SK-N-SH treated with all-trans-retinoic acid at 6 μM for 48 hours (cell line): ENCODE data around the gene PSME3IP1.
"Not testable (repeated sequence)": the region's sequence is repeated elsewhere in the genome, so short reads cannot be mapped to it uniquely, and the experiment has no call there.

Source experiments
- ATAC-seq: fragments of 200-7000 bp; cut with Tn5 transposase; 3 replicates; pipeline ENCODE4 v1.9.1; 2020; ENCODE audit warnings: mild to moderate bottlenecking, moderate library complexity
- ARNTL ChIP-seq: fragments of 450-650 bp; formaldehyde crosslinking; IDR thresholded peaks from 2 replicates; pipeline ENCODE4 v1.5.0; 2020; ENCODE audit warnings: low read depth, mild to moderate bottlenecking, moderate library complexity, borderline replicate concordance
- BACH2 ChIP-seq: fragments of 250-450 bp; sonication (Bioruptor Pico); IDR thresholded peaks from 2 replicates; pipeline ENCODE4 v1.9.0; 2021; ENCODE audit warnings: mild to moderate bottlenecking, borderline replicate concordance
- CSDC2 ChIP-seq: fragments of 250-450 bp; sonication (Bioruptor Pico); IDR thresholded peaks from 2 replicates; pipeline ENCODE4 v1.5.0; 2020; ENCODE audit warnings: mild to moderate bottlenecking, moderate library complexity
- CSRNP3 ChIP-seq: fragments of 250-450 bp; sonication (Bioruptor Pico); IDR thresholded peaks from 2 replicates; pipeline ENCODE4 v1.5.1; 2021; ENCODE audit warnings: mild to moderate bottlenecking, moderate library complexity
- ESRRG ChIP-seq: fragments of 250-450 bp; sonication (Bioruptor Pico); IDR thresholded peaks from 2 replicates; pipeline ENCODE4 v1.6.1; 2021; ENCODE audit warnings: mild to moderate bottlenecking
- GLIS3 ChIP-seq: fragments of 250-450 bp; sonication (Bioruptor Pico); IDR thresholded peaks from 2 replicates; pipeline ENCODE4 v1.5.0; 2020; ENCODE audit warnings: mild to moderate bottlenecking, moderate library complexity
- ISL1 ChIP-seq: fragments of 250-450 bp; sonication (Bioruptor Pico); IDR thresholded peaks from 2 replicates; pipeline ENCODE4 v2.1.2; 2022; ENCODE audit warnings: mild to moderate bottlenecking, moderate library complexity
- SNAI2 ChIP-seq: fragments of 250-450 bp; sonication (Bioruptor Pico); IDR thresholded peaks from 2 replicates; pipeline ENCODE4 v1.5.0; 2020; ENCODE audit warnings: mild to moderate bottlenecking, moderate library complexity
- TCF4 ChIP-seq: fragments of 250-450 bp; sonication (Bioruptor Pico); IDR thresholded peaks from 2 replicates; pipeline ENCODE4 v1.8.0; 2021; ENCODE audit warnings: mild to moderate bottlenecking, moderate library complexity, borderline replicate concordance
- TOX ChIP-seq: fragments of 250-450 bp; sonication (Bioruptor Pico); IDR thresholded peaks from 2 replicates; pipeline ENCODE4 v1.8.0; 2021; ENCODE audit warnings: mild to moderate bottlenecking, moderate library complexity, borderline replicate concordance
- ZFP3 ChIP-seq: fragments of 250-450 bp; sonication (Bioruptor Pico); IDR thresholded peaks from 2 replicates; pipeline ENCODE4 v1.5.0; 2020; ENCODE audit warnings: mild to moderate bottlenecking, moderate library complexity
- ZFP30 ChIP-seq: fragments of 450-650 bp; formaldehyde crosslinking; IDR thresholded peaks from 2 replicates; pipeline ENCODE4 v1.5.0; 2022; ENCODE audit warnings: mild to moderate bottlenecking, moderate library complexity
- ZNF70 ChIP-seq: fragments of 450-650 bp; formaldehyde crosslinking; IDR thresholded peaks from 2 replicates; pipeline ENCODE4 v1.5.0; 2020; ENCODE audit warnings: mild to moderate bottlenecking, moderate library complexity
- ZNF8 ChIP-seq: fragments of 450-650 bp; formaldehyde crosslinking; IDR thresholded peaks from 2 replicates; pipeline ENCODE4 v1.5.0; 2020; ENCODE audit warnings: mild to moderate bottlenecking, moderate library complexity
- TF ChIP-seq, protein P1 (sequence below): fragments of 250-450 bp; sonication (Bioruptor Pico); IDR thresholded peaks from 2 replicates; pipeline ENCODE4 v1.8.0; 2021; ENCODE audit warnings: low read depth, mild to moderate bottlenecking, moderate library complexity, borderline replicate concordance
- TF ChIP-seq, protein P2 (sequence below): fragments of 250-450 bp; sonication (Bioruptor Pico); IDR thresholded peaks from 2 replicates; pipeline ENCODE4 v1.5.0; 2020; ENCODE audit warnings: mild to moderate bottlenecking, moderate library complexity
- TF ChIP-seq, protein P3 (sequence below): fragments of 250-450 bp; sonication (Bioruptor Pico); IDR thresholded peaks from 2 replicates; pipeline ENCODE4 v1.8.0; 2020; ENCODE audit warnings: mild to moderate bottlenecking, moderate library complexity, borderline replicate concordance

PSME3IP1 gene

DNA sequence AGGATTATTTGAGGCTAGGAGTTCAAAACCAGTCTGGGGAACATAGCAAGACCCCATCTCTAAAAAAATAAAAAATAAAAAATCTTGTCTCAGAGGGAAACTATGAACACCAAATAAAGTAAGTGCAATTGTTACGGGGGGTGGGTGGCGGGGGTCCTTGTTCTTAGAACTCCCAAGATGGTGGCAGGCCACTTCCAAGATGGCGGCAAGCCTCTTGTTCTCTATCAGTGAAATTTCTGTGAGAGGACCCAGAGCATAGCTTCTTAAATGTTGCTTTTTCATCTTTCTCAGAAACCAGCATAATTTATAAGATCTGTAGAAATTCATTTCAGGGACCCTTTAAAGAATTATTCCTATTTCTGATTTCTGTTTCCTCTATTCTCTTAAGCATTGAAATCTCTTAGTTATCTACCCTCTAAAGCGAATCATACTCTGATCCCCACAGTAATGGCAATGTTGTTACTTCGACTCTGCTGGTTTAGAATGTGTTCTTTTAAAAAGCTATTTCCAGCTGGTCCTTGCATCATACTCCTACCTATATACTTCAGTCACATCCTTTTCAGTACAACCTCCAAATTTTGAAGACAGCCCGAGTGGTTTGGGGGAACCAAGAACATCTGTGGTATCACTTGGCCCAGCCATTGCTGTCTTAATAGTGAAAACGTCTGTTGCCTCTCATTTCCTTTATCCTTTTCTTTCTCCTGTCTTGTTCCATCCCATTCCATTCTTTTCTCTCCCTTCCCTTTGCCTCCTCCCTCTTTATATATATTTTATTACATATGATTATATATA lies 16.5 kb upstream of the PSME3IP1 start:
- no peak for ATAC-seq
- TF ChIP-seq TCF4 (CRISPR knock-in tag) (no peak), ZFP30 (CRISPR knock-in tag) (no peak), ISL1 (no peak), SNAI2 (no peak), ARNTL (no peak), BACH2 (CRISPR knock-in tag) (no peak), TOX (no peak), ZFP3 (CRISPR knock-in tag) (no peak), ESRRG (CRISPR knock-in tag) (no peak), GLIS3 (CRISPR knock-in tag) (no peak)
- TF ChIP-seq, protein P1, sequence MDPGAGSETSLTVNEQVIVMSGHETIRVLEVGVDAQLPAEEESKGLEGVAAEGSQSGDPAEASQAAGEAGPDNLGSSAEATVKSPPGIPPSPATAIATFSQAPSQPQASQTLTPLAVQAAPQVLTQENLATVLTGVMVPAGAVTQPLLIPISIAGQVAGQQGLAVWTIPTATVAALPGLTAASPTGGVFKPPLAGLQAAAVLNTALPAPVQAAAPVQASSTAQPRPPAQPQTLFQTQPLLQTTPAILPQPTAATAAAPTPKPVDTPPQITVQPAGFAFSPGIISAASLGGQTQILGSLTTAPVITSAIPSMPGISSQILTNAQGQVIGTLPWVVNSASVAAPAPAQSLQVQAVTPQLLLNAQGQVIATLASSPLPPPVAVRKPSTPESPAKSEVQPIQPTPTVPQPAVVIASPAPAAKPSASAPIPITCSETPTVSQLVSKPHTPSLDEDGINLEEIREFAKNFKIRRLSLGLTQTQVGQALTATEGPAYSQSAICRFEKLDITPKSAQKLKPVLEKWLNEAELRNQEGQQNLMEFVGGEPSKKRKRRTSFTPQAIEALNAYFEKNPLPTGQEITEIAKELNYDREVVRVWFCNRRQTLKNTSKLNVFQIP (CRISPR knock-in tag): no peak
- TF ChIP-seq, protein P2, sequence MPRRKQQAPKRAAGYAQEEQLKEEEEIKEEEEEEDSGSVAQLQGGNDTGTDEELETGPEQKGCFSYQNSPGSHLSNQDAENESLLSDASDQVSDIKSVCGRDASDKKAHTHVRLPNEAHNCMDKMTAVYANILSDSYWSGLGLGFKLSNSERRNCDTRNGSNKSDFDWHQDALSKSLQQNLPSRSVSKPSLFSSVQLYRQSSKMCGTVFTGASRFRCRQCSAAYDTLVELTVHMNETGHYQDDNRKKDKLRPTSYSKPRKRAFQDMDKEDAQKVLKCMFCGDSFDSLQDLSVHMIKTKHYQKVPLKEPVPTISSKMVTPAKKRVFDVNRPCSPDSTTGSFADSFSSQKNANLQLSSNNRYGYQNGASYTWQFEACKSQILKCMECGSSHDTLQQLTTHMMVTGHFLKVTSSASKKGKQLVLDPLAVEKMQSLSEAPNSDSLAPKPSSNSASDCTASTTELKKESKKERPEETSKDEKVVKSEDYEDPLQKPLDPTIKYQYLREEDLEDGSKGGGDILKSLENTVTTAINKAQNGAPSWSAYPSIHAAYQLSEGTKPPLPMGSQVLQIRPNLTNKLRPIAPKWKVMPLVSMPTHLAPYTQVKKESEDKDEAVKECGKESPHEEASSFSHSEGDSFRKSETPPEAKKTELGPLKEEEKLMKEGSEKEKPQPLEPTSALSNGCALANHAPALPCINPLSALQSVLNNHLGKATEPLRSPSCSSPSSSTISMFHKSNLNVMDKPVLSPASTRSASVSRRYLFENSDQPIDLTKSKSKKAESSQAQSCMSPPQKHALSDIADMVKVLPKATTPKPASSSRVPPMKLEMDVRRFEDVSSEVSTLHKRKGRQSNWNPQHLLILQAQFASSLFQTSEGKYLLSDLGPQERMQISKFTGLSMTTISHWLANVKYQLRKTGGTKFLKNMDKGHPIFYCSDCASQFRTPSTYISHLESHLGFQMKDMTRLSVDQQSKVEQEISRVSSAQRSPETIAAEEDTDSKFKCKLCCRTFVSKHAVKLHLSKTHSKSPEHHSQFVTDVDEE (CRISPR knock-in tag): no peak

DNA sequence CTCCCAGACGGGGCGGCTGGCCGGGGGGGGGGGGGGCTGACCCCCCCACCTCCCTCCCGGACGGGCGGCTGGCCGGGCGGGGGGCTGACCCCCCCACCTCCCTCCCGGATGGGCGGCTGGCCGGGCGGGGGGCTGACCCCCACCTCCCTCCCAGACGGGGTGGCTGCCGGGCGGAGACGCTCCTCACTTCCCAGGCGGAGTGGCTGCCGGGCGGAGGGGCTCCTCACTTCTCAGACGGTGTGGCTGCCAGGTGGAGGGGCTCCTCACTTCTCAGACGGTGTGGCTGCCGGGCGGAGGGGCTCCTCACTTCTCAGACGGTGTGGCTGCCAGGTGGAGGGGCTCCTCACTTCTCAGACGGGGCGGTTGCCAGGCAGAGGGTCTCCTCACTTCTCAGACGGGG lies 15.1 kb upstream of the PSME3IP1 start:
- ATAC-seq: not testable (repeated sequence)

GRCh38 chr16:57200321-57200720 lies 14.5 kb upstream of the PSME3IP1 start:
- not testable (repeated sequence) for ATAC-seq

DNA sequence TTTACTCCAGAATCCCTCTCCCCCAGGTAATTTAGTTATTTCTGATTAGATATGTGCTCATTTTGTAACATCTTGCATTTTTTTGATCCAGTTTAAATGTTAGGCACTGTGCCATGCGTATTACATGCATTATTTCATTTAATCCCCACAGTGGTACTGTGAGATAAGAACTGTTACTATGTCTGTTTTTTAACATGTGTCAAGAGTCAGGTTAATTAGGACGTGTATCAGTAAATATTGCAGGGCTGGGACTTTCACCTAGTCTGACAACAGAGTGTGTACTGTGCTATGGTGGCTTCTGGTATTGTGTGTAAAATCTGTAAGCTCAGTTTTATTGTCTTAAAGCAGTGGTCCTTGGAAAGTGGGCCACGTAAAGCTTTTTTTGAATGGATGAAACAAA lies 10.9 kb upstream of the PSME3IP1 start:
- no peak for TF ChIP-seq TOX
- 0 out of 2 replicates have a peak, but pooled peaks have one; percentile 31 for TF ChIP-seq GLIS3 (CRISPR knock-in tag)
- peak; percentile 87 for TF ChIP-seq ISL1
- TF ChIP-seq CSRNP3 (CRISPR knock-in tag): peak; percentile 74; the same call in 1 of the 2 replicates
- TF ChIP-seq ZNF8 (CRISPR knock-in tag): peak; percentile 18; the same call in 1 of the 2 replicates
- peak; percentile 46; the same call in 1 of the 2 replicates for TF ChIP-seq ZNF70
- TF ChIP-seq, protein P3, sequence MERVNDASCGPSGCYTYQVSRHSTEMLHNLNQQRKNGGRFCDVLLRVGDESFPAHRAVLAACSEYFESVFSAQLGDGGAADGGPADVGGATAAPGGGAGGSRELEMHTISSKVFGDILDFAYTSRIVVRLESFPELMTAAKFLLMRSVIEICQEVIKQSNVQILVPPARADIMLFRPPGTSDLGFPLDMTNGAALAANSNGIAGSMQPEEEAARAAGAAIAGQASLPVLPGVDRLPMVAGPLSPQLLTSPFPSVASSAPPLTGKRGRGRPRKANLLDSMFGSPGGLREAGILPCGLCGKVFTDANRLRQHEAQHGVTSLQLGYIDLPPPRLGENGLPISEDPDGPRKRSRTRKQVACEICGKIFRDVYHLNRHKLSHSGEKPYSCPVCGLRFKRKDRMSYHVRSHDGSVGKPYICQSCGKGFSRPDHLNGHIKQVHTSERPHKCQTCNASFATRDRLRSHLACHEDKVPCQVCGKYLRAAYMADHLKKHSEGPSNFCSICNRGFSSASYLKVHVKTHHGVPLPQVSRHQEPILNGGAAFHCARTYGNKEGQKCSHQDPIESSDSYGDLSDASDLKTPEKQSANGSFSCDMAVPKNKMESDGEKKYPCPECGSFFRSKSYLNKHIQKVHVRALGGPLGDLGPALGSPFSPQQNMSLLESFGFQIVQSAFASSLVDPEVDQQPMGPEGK: no peak
- peak; percentile 93 for TF ChIP-seq TCF4 (CRISPR knock-in tag)
- 0 out of 2 replicates have a peak, but pooled peaks have one; percentile 47 for TF ChIP-seq SNAI2
- no peak for TF ChIP-seq CSDC2 (CRISPR knock-in tag)
- TF ChIP-seq, protein P2 (CRISPR knock-in tag): peak; percentile 97

More for the DNA sequence above, 10.9 kb upstream of the PSME3IP1 start:
- peak; percentile 24; the same call in 2 of the 3 replicates for ATAC-seq
